ENCODE measurements around the gene ELMO2.

DNA sequence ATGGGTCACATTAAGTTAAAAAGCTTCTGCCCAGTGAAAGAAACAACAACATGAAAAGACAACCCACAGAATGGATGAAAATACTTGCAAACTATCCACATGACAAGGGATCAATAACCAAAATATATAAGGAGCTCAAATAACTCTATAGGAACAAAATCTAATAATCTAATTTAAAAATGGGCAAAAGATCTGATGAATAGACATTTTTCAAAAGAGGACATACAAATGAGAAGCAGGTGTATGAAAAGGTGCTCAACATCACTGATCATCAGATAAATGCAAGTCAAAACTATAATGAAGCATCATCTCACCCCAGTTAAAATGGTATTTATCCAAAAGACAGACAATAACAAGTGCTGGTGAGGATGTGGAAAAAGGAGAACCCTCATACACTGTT, 21.0 kb upstream of the ELMO2 start:
- TF ChIP-seq, protein P1, sequence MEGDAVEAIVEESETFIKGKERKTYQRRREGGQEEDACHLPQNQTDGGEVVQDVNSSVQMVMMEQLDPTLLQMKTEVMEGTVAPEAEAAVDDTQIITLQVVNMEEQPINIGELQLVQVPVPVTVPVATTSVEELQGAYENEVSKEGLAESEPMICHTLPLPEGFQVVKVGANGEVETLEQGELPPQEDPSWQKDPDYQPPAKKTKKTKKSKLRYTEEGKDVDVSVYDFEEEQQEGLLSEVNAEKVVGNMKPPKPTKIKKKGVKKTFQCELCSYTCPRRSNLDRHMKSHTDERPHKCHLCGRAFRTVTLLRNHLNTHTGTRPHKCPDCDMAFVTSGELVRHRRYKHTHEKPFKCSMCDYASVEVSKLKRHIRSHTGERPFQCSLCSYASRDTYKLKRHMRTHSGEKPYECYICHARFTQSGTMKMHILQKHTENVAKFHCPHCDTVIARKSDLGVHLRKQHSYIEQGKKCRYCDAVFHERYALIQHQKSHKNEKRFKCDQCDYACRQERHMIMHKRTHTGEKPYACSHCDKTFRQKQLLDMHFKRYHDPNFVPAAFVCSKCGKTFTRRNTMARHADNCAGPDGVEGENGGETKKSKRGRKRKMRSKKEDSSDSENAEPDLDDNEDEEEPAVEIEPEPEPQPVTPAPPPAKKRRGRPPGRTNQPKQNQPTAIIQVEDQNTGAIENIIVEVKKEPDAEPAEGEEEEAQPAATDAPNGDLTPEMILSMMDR (IDR thresholded peaks at IDR 0.05; ENCODE audit: insufficient read depth, low read length), result no peak
- TF ChIP-seq, protein P2, sequence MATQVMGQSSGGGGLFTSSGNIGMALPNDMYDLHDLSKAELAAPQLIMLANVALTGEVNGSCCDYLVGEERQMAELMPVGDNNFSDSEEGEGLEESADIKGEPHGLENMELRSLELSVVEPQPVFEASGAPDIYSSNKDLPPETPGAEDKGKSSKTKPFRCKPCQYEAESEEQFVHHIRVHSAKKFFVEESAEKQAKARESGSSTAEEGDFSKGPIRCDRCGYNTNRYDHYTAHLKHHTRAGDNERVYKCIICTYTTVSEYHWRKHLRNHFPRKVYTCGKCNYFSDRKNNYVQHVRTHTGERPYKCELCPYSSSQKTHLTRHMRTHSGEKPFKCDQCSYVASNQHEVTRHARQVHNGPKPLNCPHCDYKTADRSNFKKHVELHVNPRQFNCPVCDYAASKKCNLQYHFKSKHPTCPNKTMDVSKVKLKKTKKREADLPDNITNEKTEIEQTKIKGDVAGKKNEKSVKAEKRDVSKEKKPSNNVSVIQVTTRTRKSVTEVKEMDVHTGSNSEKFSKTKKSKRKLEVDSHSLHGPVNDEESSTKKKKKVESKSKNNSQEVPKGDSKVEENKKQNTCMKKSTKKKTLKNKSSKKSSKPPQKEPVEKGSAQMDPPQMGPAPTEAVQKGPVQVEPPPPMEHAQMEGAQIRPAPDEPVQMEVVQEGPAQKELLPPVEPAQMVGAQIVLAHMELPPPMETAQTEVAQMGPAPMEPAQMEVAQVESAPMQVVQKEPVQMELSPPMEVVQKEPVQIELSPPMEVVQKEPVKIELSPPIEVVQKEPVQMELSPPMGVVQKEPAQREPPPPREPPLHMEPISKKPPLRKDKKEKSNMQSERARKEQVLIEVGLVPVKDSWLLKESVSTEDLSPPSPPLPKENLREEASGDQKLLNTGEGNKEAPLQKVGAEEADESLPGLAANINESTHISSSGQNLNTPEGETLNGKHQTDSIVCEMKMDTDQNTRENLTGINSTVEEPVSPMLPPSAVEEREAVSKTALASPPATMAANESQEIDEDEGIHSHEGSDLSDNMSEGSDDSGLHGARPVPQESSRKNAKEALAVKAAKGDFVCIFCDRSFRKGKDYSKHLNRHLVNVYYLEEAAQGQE (IDR thresholded peaks at IDR 0.05; ENCODE audit: insufficient replicate concordance, low read depth), result no peak
- TF ChIP-seq POLR2AphosphoS5 (IDR thresholded peaks at IDR 0.05; ENCODE audit: low read depth), result no peak
- TF ChIP-seq GABPA (IDR thresholded peaks at IDR 0.05; ENCODE audit: low read depth), result no peak
